ENCODE measurements around the gene EFEMP1.
"Not testable (repeated sequence)": the region's sequence is repeated elsewhere in the genome, so short reads cannot be mapped to it uniquely, and the experiment has no call there.

Gene EFEMP1

DNA sequence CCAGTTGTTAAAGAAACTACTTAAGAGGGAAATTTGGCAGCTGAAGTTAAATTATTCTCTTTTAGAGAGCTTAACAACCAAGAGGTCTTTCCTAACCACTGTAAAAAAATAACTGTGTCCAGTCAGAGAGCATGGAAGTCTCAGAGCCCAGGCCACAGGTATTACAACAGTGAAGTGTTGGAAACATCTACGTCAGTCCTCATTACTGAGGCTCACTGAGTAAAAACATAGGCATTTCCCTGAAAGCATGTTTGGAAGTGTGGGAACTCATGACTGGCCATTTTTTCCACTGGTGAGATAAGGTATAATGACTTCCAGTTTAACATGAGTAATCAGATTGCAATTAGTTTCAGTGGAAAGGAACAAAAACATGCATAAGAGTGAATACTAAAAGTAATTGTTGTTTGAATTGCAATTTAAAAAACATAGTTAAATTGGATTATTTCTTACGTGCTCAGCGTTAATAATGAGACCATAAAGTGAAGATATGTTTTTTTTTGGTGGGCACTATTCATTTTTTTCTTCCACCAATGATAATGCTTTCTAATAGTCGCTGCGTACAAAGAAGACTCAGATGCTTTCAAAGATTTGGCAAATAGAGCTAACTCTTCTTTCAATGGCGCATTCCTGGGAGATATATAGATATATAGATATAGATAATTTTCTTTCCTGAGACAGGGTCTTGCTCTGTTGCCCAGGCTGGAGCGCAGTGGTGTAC lies 60.8 kb downstream of the EFEMP1 start:
- no peak for DNase-seq

DNA sequence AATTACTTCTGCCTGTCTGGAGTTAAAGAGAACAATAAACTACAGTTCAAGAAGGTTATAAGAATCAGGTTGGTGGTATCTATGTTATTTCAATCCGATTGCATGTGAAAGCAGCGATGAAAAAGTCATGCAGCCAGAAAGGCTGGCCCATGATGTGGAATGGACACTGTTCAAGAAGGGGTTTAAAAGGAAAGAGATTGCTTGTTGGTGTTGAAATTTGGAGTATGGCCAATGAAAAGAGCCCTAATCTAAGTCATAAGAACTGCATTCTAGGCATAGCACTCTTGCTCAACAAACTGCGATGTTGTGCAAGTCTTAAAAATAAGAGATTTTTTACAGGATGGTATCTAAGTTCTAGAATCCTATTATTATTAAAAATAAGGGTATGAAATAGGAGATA lies 61.3 kb downstream of the EFEMP1 start:
- DNase-seq: no peak

DNA sequence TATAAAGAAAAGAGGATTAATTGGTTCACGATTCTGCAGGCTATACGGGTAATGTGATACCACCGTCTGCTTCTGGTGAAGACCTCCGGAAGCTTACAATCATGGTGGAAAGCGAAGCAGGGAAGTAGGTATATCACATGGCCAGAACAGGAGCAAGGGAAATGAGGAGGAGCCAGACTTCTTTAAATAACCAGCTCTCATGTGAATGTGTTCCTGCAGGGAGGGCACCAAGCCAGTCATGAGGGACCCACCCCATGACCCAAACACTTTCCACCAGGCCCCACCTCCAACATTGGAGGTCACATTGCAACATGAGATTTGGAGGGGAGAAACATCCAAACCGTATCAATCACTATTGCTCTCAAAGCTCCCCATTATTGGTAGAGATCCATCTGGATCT lies 61.8 kb downstream of the EFEMP1 start:
- no peak for DNase-seq

DNA sequence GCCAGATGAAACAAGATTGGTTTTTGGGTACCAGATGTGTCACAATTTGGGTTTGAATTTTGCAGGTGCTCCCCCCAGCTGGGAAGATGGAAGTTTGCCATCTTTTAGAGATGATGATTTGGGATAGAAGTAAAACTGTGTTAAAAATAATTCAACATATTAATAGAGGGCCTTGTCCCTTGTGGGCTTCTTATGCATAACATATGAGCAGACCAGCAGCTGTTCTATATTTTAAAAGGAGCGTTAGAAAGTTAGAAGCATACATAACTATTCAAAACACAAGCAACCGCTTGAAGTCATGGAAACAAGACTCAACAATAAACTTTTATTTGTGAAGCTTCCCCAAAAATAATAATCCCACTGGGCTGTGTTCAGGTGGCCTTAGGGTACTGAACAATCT lies 62.8 kb downstream of the EFEMP1 start:
- no peak for DNase-seq

DNA sequence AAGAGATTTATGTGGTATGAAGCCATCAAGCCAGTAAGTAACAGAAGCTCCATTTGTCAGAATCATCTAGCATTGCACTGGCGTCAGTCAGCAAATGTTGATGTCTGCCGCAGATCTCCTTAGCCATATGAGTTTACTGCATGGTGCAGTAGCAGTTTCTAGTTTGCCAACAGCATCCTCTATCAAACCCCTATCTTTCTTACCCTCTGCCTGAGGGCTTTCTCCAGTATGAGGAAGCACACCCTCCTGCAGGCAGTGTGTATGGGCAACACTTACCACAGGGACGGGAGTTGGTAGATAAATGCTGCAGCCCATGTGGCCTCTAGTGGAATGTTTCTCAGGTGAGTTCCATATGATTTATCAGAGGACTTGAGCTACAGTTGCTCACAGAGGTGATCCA lies 63.7 kb downstream of the EFEMP1 start:
- DNase-seq: no peak

DNA sequence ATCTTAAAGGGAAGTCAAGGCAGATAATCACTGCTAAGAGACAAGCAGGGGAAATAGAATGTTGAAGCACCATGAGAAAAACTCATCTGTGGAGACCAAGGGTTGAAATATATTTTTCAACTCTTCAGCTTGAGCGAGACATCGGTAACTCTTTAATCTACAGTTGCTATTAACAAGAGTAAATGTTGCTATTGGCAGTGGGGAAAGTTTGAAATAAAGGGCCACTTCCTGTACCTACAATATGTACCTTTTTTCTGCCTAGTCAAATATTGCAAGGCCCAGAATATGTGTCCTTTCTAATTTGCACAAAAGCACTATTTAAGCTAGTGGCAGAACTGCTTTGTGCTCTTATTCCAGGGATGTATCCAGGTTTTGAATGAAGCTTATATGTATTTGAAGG lies 65.8 kb downstream of the EFEMP1 start:
- DNase-seq: no peak

DNA sequence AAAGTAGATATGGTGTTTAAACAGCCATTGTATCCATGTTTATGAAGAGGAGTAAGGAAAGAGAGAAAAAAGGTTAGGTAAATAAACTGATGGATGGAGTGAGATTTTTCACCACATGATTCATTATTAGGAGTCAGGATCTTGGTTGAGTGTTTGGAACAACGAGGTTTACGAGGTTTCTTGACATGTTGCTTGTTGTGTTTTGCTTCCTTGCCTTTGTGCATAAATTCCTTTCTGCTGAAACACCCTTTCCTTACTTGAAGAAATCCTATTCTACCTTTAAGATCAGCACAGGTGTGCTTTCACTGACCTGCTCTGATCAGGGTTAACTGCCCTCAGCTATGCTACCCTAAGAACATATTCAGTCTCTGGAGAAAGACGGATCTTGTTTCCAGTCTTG lies 66.6 kb downstream of the EFEMP1 start:
- DNase-seq: no peak

DNA sequence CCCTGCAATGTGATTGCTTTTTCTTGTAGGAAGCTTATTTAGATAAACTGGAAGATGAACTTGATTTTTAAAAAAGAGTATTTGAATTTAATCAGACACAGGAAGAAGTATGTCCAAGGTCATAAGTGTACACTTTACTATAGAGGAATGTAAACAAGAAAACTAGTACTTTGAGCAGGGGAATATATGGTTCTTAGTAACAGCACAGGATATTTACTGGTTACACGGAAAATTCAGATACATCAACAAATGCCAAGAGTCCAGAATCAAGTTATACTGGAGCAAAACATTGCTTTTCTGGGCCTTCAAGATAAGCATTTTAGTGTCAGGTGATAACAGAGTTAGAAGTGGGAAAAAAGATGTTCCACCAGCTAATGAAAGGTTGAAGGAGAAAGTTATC lies 75.5 kb downstream of the EFEMP1 start:
- no peak for DNase-seq

DNA sequence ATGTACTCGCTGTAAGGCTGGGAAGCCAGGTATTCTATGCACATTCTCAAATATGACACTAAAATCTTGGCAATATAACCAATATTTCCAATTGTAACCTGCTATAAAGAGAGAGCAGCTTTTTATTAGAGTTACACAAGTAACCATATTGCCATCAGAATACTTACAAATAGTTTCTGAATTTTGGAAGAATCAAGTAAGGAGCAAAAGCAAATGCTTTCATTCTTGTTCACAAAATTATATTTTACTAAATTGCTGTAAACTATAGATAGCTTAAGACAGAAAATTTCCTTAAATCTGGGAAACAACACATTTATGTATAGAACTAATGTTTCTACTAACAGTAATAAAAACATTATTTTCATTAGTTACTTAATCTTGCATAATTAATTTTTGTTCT lies 77.2 kb downstream of the EFEMP1 start:
- no peak for DNase-seq

DNA sequence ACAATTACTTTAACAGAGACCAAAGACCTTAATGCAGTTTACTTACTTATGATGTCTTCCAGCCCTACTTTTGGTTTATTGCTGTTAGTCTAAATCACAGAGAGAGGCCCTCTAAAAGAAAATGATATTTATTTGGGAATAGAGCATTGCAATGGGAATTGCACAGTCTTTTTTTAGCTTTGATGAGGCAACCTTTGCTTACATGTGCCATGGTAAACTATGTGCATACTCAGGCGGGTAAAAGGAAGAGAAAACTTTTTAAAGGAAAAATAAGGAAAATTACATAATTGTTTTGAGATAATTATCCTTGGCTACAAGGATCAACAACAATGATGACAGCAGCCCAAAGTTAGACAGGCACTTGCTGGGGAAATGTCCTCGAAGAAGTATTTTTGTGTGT lies 78.6 kb downstream of the EFEMP1 start:
- DNase-seq: no peak

DNA sequence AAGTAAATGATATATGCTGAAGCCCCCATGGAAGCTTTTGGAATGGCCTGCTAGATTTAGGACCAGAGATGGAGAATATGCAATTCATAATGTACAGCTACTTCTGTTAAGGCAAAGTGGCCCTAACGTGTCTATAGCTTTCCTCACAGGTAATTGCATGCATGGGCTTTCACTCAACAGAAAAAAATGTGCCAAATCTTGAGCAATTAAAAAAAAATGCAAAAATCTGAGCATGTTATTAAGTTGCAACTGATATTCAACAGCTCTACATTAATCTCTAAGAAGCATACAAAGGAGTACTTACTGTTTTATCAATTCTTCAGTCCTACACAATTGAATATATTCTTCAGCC lies 79.6 kb downstream of the EFEMP1 start:
- DNase-seq: no peak

DNA sequence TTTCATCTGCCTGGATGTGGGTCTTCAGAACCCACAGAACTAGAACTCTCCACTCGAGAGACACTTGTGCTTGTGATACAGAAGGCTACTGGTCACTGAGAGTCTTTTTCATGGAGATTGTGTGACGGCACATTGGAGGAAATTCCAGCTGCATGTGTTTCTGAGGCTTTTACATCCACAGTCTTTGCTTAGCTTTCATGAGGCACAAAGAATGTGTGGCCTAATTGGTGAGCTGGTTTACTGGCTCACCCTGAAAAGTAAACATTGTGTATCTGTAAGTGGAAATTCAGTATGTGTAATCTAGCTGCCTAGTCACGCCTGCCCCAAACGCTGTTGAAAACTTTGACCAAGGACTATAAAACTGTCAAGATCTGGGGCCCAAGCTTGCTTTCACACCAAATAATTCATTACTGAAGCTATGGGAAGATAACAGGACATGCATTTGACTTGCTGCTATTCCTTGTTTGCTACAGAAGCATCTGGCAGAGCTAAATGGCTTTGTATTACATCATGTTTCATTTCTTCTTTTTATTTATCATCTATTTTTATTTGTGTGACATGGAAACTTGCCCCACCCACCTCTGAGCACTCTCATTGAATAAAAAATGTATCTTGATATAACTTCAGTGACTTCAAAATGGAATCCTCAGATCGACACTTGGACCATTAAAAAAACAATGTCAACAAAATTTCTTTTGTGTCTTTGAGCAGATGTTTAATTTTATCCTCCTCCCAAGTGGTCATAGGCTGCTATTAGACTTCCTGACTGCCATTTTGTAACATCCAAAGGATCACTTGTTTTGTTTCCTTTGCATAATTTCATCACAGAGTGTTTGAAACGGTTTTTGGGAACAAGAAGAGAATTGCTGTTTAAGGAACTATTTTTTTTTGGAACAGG lies 80.2 kb downstream of the EFEMP1 start:
- DNase-seq: peak; percentile 63

DNA sequence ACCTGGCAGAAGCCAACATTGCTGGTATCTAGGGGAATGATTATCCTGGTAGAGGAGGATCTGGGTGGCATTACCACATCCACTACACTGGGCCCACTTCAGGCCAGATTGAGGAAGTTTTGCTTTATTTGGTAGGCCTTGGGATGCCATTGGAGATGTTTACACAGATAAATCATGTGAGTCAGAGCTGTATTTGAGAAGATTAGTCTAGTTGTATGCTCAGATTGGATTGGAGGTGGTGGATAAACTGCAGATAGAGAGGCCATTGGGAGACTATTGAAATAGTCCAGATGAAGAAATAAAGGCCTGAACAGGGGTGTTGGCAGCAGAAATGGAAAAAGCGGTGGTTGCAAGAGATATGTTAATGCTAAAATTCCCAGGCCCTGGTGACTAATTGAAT lies 81.5 kb downstream of the EFEMP1 start:
- DNase-seq: no peak

DNA sequence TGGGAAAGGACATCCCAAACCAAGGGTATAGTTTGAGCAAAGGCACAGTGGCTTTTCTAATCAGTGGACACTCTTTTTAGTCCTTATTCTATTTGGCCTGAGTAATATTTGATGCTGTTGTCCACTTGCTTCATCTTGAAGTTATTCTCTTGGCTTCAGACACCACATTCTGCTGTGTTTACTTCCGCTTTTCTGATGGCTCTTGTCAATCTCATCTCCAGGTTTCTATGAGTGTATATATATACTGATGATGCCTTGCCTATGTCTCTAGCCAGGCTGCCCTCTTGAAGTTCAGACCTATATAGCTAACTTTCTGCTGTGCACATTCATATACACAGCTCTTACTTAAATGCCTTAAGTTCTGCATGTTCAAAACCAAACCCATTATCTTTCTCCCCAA lies 83.1 kb downstream of the EFEMP1 start:
- DNase-seq: no peak

DNA sequence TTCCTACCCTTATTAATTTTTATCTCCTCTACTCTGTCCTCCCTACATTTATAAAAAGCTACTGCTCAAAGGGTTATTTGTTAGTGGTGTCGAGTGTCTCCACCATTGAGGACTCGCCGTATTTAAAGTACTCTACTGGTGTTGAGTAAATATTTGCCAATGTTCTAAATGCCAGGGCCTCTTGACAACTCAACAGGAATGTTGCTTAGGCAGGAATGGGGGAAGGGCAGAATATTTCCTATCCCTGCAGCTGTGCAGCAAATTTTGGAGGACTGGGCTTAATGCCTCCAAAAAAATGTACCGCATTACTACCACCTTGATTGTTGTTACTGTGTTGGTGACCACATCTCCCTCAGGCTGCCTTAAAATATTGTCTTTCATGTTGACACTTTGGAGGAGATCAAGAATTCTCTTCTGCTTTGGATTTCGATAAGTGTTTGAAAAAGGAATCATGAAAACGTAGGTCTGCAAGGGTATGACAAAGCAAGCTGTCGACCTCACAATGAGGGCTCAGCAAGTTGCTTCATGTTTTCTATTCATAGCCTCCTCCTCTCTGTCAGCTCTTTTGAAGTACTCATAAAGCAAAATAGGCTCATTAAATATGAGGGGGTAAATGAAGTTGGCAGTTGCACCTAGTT lies 84.3 kb downstream of the EFEMP1 start:
- DNase-seq: peak; percentile 83

DNA sequence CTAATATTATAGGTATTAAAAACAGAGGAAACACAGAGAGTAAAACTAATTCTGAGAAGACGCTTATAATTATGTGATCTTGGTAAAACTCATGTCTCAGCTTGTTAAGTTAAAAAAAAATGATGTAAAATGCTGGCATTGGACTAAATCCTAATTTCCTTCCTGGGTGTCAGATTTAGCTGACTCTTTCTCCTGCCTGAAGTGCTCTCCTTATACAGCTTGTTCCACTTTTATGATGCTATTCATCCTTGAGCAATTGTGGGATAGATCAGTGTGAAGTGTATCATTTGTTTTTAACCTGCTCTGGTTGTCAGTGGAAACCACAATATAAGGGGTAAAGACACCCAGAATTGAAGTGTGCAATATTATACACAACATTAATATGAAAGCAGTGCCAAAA lies 84.9 kb downstream of the EFEMP1 start:
- no peak for DNase-seq

DNA sequence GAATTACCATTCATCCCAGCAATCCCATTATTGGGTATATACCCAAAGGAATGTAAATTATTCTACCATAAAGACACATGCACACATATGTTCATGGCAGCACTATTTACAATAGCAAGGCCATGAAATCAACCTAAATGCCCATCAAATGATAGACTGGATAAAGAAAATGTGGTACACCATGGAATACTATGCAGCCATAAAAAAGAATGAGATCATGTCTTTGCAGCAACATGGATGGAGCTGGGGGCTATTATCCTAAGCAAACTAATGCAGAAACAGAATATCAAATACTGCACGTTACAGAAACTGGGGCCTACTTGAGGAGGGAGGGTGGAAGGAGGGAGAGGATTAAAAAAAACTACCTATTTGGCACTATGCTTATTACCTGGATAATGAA lies 85.5 kb downstream of the EFEMP1 start:
- not testable (repeated sequence) for DNase-seq

DNA sequence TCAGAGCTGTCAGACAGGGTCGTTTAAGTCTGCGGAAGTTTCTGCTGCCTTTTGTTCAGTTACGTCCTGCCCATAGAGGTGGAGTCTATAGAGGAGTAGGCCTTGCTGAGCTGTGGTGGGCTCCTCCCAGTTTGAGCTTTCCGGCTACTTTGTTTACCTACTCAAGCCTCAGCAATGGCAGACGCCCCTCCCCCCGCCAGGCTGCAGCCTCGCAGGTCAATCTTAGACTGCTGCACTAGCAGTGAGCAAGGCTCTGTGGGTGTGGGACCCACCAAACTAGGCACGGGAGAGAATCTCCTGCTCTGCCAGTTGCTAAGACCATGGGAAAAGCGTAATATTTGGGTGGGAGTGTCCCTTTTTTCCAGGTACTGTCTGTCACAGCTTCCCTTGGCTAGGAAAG lies 86.5 kb downstream of the EFEMP1 start:
- no peak for DNase-seq

DNA sequence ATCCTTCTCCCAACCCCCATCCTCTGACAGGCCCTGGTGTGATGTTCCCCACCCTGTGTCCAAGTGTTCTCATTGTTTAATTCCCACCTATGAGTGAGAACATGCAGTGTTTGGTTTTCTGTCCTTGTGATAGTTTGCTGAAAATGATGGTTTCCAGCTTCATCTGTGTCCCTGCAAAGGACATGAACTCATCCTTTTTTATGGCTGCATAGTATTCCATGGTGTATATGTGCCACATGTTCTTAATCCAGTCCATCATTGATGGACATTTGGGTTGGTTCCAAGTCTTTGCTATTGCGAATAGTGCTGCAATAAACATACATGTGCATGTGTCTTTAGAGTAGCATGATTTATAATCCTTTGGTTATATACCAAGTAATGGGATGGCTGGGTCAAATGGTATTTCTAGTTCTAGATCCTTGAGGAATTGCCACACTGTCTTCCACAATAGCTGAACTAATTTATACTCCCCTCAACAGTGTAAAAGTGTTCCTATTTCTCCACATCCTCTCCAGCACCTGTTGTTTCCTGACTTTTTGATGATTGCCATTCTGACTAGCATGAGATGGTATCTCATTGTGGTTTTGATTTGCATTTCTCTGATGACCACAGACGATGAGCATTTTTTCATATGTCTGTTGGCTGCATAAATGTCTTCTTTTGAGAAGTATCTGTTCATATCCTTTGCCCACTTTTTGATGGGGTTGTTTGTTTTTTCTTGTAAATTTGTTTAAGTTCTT lies 91.7 kb downstream of the EFEMP1 start:
- DNase-seq: not testable (repeated sequence)

DNA sequence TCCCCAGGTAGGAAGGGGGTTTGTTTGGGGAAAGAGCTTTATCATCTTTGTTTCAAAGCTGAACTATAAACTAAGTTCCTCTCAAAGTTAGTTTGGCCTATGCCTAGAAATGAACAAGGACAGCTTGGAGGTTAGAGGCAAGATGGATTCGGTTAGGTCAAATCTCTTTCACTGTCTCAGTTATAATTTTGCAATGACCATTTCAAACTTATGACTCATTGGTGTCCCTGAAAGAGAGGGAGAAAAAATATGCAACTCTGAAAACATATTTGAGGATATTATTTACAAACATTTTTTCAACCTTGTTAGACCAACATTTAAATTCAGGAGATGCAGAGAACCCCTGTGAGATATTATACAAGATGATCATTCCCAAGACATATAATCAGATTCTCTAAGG lies 95.7 kb downstream of the EFEMP1 start:
- no peak for DNase-seq

DNA sequence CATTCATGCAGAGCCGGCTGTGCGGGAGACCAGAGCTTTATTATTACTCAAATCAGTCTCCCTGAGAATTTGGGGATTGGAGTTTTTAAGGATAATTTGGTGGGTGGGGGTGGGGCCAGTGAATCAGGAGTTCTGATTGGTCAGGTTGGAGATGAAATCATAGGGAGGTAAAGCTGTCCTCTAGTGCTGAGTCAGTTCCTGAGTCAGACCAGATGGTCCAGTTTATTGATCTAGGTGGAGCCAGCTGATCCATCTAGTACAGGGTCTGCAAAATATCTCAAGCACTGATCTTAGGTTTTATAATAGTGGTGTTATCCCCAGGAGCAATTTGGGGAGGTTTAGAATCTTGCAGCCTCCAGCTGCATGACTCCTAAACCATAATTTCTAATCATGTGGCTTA lies 96.2 kb downstream of the EFEMP1 start:
- DNase-seq: not testable (repeated sequence)

DNA sequence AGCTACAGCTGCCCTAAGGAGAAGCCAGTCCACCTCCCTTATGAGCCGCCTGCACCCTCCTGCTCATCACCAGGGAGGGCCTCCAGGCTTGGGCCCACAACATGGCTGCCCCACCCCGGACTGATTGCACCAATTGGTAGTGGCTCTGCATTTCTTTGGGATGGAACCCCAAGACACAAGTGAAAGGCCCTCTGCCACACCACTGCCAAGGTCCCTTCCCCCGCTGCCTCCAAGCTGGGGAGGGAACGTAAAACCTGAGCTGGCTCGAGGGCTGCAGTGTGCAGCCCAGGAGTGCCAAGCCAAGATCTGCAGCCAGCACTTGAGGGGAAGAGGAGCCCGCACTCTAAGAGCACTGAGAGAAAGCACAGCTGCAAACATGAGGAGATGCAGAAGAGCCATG lies 97.3 kb downstream of the EFEMP1 start:
- no peak for DNase-seq

DNA sequence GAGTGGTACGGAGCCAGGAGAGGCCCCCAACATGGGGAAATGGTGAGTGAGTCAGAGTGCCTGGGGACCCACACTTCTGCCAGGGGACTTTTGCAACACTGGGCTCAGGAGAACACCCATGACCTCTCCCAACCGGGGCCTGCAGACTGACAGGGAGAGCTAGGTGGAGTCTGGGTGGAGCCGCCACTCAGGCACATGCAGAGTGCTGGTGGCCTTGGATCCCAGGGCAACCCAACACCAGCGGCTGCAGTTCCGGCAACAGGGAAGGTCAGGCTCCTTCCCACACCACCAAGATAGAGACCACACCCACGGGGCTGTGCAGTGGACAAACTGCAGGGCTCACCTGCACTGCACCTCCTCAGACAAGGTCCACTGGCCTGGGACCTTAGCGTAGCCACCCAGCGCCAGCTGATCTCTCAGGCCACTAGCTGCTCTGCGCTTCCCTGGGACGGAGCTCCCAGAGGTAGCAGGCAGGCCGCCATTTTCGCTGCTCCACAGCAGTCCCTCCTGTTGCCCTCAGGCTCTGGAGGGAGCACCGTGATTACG lies 99.0 kb downstream of the EFEMP1 start:
- DNase-seq: no peak

All from NCI-H774 (cell line).